ENCODE measurements around the gene GPRIN1.
A peak's percentile ranks its signal among the peaks of the same experiment; 100 is the strongest.

GPRIN1 gene

DNA sequence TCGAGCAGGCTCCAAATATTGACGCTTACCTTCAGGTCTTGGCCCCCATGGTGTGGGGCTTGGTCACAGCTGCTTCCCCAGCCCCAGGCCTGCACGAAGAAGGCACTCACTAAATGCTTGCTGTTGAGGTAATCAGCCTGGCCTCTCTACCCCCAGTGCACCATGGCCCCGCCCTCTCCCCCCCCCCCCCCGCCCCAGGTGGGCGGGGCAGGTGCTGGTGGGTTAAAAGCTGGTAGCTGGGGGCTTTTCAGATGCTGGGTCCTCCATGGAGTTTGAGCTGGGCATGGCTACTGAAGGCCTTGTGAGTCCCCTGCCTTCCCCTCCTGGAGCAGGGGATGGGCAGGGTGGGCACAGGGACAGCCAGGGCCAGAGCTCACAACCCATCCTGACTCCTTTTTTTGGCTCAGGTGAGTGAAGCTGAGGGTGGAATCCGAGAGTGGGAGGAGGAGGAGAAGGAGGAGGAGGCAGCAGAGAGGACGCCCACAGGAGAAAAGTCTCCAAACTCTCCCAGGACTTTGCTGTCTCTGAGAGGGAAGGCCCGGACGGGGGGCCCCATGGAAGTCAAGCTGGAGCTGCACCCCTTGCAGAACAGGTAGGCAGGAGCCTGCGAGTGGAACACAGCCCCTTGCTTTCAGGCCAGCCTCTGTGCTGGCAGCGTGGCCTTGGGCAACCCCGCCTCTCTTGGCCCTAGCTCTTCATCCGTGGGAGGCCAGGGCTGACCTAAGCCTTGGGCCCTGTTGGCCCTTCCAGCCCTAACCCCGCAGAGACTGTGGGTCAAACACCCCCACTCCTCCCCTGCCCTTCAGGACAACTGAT lies 32.9 kb upstream of the GPRIN1 start:
- DNase-seq, result no peak

DNA sequence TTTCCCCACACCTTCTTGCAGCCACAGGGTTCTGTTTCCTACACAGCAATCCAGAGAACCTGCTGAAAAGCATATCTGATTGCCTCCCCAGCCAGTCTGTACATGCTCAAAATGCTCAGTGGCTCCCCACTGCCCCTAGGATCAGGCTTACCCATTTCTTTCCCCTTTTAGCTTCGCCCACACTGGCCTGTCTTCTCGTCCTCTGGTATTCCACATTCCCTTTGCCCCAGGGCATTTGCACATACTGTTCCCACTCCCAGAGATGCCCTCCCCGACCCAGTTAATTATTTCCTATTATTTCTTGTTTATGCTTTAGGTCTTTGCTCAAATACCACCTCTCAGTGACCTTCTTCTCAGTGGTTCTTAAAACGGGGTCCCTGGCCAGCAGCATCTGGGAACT lies 30.7 kb upstream of the GPRIN1 start:
- DNase-seq, result no peak

DNA sequence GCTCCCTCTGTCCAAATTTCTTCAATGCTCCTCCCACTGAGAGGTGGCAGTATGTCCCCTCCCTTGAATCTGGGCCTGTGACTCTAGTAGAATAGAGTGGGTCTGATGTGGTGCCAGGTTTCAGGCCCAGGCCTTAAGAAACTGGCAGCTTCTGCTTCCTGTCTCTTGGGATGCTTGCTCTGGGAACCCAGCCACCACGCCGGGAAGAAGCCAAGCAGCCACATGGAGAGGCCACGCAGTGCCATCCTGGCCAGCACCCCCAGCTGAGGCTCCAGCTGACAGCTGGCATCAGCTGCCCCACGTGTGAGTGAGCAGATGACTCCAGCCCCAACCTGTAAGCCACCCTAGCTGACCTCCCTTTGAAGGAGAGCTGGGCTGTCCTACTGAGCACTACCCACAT lies 30.0 kb upstream of the GPRIN1 start:
- no peak for DNase-seq

DNA sequence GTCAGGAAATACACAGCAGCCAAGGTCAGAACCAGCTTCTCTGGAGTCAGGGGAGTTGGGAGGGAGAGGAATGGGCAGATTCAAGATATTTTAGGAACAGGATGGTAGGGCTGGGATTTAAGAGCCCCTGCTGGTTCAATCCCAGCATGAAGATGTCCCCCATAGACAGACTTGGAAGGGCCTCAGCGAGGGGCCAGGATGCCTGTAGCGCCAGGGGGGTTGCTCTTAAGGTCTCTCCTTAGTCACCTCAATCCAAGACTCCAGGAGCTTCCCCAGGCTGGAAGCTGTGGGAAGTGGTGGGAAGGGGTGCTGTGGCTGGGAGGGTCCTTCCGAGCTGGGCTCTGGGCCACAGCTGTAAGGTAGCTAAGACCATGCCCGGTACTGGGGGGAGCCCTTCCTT lies 29.3 kb upstream of the GPRIN1 start:
- no peak for DNase-seq

DNA sequence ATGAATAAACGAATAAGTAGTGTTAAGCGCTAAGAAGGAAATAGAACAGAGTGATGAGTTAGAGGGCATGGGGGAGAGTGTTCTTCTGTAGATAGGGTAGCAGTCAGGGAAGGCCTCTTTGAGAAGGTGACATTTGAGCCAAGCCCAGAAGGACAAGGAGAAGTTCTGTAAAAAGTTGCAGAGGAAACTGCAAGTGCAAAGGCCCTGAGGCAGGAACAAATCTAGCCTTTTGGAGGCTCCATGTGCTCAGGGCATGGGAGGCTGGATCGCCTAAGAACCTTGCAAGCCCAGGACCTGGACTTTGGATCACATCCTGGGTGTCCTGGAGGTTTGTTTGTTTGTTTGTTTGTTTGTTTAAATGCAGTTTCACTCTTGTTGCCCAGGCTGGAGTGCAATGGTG lies 28.5 kb upstream of the GPRIN1 start:
- no peak for DNase-seq

DNA sequence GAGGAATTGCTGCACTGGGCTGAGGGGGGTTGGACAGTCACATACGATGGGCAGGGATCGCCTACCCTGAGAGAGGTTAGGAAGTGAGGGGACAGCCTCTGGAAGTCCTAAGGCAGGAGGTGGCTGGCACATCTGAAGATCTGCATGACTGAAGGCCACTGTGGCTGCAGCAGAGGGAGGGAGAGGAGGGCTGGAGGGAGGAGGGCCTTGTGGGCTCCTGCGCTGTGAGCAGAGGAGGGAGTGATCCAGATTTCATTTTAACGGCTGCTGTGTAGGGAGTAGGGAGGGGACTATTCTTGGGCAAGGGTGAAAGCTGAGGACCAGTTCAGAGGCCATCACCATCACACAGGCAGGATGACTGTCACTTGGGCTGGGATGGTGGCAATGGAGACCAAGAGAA lies 27.6 kb upstream of the GPRIN1 start:
- DNase-seq, result no peak

DNA sequence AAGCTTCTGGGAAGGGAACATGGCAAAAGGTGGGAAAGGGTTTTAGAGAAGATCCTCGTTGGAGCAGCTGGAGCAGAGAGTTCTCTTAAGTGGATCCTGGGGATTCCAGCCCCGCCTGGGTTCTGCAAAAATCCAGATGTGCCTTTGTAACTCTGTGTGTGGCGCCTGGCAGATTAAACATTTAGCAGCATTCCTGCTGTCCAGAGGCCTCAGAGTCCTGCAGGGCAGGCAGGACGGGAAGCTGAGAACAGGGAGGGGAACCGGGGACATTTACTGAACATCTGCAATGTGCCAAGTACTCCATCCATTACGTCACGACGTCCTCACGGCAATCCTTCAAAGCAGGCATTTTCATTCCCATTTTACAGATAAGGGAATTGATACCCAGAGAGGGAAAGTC lies 26.5 kb upstream of the GPRIN1 start:
- DNase-seq, result no peak

DNA sequence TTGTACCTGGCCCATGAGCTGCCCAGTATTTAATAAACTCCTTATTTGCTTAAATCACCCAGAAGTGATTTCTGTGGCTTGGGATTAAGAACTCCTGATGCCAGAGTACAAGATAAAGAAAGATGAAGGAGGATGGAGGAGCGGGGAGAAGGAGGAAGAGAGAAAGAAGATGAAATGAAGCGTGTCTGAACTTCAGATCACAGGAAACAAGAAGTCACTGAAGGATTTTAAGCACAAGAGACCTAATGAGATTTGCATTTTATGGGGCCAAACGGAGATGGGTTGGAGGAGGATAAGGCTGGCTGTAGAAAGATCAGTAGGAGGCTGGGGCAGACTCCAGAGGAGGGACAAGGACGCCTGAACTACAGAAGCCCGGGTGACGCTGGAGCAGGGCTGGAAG lies 23.6 kb upstream of the GPRIN1 start:
- DNase-seq, result no peak

DNA sequence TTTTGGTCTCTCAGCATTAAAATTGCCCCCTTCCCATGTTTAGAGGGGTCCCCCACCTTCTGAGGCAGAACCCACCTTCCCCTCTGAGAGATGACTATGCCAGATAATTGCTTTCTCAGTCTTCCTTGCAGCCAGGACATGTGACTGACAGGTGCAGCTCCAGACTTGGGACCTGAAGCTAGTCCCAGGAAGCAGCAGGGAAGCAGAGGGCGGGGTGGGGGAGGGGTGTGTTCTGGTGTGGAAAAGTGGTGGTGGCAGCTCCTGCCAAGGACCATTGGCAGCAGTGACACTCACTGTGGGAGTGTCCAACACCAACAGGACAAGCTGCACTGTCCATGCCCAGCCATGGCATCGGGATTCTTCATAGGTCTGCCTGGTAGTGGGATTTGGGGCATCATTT lies 22.8 kb upstream of the GPRIN1 start:
- DNase-seq, result no peak

DNA sequence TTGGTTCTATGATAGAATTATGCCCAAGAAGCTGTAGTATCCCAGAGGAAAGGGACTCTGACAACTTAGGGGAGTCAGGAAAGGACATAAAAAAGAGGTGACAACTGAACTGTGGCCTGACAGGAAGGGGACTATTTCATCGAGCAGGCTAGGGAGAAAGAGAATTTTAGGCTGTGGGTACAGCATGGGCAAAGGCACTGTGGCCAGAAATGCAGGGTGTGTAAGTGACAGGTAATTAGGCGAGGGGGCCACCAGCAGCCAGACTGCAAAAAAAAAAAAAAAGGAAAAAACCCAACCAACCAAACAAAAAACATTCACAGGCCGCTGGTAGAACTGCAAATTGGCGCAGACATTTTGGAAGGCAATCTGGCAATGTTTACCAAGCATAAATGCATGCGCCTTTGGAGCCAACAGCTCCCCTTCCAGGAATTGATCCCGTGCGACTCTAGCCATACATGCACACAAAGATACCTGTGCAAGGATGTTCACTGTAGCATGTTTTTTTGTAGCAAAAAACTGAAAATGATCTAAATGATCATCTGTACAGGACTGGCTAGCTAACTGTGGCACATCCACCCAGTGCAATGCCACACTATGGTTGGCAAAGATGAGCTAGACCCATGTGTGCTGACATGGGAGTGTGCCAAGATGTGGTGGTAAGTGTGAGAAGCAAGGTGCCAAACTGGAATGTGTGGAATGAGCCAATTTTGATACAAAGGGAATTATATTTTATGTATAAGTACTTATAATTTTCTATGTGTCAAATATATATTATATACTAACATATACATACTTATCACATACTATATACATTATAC lies 21.6 kb upstream of the GPRIN1 start:
- no peak for DNase-seq

DNA sequence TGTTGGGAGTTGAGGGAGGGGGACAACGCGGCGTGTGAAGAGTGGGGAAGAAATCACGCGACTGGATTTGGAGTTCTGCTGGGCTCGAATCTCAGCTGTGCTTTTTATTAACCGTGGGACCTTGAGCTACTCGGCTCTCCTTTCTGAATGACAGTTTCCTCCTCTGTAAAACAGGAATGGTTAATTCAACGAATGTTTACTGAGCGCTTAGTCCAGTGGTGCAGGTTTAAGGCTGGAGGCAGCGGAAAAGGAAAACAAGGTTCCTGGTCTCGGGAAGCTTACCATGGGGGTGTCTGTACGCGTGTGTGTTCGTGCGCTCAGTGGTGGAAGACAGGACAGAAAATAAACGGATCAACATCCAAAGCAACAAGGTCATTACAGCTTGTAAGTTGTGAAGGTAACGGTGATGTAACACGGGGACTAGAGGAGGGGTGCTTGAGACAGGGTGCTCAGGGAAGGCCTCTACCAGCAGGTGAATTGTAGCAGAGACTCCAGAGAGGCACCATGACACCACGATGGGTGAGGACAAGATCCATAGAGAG lies 20.8 kb upstream of the GPRIN1 start:
- no peak for DNase-seq

DNA sequence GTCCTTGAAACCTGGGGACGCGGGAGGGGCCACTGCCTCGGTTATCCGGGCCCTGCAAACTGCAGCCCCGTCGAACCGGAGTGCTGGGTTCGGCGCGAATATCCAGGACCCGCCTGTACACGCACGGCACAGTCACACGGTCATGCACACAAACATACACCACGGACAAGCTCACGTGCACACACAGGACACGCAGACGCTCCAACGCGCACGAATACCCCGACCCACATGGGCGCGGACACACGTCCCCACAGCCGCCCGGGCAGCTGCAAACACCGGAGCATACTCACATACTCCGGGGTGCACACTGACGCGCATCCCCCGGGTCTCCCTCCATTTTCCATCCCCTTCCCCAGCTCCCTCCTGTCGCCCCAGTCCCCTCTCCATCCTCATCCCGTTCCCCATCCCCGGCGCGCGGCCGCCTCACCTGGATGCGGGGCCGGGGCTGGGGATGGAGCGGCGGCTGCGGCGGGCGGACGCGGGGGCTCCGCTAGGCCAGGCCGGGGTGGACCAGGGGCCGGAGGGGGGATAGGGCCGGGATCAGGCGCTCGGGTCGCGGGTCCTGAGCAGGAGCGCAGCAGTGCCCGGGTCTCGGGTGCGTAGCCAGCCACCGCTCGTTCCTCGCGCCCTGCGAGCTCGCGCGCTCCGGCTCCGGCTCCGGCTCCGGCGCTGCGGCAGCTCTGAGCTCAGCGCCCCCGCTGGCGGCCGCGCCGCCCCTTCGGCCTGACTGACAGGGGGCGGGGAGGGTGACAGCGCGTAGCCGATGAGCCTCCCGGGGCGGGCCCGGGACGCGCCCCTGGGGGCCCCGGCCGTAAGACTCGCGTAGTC lies 20.1 kb upstream of the GPRIN1 start, which contains the start of the genes EIF4E1B and SNCB:
TSS of gene EIF4E1B (plus strand) at position 823 of the 828 bp plus-strand sequence. CDS start 12,113 bp downstream, outside the sequence.
TSS of gene SNCB (minus strand) at position 682 of the 828 bp plus-strand sequence. CDS start 880 bp downstream, outside the sequence.
- DNase-seq, result peak; percentile 33

DNA sequence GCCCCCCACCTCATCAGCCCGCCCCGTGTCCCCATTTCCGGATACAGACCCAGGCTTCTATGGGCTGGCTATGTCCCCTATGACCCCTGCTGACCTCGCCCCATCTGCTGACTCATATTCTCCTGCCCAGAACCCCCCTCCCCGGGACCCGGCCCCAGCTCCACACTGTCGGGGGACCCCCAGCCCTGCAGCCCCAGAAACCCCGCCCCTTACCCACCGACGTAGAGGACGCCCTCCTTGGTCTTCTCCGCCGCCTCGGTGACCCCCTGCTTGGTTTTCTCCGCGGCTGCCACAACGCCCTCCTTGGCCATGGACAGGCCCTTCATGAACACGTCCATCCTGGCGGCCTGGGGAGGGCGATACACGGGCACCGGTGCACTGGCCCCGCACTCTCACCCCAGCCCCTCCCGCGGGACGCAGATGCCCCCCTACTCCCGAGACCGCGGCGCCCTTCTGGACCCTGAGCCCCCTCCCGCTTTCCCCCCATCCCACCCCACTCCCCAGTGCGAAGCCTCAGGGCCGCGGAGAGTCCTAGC lies 19.4 kb upstream of the GPRIN1 start:
- no peak for DNase-seq

DNA sequence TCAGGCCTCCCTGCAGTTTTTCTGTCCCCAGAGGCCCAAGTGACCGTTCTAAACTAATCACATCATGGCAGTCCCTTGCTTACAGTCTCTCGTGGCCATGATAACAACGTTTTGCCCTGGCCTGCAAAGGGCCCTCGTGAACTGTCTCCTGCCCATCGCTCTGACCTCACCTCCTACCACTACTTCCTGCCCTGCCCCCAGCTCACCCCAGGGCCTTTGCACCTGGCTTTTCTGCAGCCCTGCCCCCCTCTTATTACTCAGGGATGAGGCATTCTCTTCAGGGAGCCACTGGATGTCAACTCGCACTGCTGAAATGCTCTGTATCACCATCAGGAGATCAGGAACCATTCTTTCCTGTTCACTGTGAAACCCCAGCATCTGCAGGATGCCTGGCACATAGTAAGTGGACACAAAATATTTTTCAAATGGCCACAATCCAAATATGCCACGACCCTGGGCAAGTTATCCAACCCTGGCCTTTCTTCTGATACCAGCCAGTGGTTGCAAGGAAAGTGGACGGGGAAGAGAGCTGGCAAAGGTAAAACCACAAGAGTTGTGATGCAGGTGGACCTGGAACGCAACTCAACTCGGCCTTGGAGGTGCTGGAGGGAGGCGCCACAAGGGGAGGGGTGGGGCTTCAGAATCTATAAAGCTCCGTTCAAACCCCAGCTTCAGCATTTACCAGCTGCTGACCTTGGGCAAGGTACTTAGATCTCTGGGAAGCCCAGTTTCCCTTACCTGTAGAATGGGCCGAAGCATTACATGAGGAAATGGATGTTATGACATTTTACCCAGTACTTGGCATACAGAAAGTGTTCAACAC lies 18.7 kb upstream of the GPRIN1 start:
- no peak for DNase-seq

DNA sequence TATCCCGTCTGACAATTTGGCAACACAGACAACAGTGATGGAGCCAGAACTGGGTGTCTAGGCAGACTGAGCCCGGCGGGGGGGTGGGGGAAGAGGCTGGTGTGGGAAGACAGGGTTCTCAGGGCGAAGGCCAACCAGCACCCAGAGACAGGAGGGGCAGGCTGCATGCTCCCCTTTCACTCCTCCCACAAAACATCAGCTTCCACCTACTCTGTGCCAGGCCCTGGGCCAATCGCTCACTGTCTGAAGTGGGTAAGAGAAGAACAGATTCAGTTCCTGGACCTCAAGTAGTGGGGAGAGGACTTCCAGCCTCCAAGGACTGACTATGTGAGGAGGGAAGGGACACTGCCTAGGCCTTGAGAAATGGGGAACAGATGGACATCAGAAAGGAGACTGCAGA lies 17.6 kb upstream of the GPRIN1 start:
- no peak for DNase-seq

DNA sequence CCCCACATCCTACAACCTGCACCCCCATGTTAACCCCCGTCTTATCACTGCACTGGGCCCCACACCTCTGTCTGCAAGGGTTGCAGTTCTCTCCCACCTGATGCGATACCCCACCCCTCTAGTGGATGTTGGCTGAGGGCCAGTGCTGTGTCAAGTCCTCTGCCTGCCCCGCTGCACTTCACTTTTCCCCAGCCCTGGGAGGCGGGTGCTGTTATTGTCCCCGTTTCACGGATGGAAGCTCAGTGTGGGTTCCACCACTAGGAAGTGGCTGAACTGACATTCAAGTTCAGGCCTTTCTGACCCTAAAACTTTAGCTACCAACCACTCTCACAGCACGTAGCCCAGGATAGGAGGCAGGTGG lies 16.9 kb upstream of the GPRIN1 start:
- DNase-seq, result no peak

DNA sequence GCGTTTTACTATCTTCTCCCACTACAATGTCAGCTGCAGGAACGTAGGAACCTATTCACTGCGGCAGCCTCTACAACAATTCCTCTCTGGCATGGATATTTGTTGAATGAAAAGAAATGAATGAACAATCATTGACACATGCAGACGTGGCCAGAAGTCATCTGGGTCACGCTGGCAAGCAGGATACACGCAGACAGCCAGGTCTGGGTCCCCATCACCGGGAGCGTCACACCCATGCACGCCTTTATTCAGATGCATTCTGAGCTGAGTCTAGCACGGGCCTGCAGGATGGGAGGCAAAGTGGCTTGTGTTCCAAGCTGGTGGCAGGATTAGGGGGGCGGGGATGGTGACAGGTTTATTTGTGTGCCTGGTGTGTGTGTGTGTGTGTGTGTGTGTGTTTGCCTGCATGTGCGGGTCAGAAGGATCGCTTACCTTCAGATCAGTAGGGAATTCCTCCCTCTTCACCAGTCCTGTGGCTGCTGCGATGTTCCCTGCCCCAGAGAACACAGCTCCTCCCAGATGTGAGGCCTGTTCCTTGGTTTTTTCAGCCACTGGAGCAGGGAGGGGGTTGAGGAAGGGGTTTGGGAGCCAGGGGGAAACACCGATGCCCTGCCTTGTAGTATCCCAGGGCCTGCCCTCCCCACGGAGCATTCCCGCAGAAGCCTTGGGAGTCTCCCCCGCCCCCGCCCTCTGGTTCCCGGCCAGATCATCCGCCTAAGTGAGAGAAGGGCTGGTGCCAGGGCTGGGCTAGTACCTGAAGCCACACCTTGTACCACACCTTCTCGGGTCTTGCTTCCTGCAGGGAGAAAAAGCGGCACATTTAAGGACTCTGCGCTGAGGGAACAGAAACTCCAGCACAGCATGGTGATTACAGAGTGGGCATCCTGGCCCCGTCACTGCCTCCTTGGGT lies 16.3 kb upstream of the GPRIN1 start:
- no peak for DNase-seq

DNA sequence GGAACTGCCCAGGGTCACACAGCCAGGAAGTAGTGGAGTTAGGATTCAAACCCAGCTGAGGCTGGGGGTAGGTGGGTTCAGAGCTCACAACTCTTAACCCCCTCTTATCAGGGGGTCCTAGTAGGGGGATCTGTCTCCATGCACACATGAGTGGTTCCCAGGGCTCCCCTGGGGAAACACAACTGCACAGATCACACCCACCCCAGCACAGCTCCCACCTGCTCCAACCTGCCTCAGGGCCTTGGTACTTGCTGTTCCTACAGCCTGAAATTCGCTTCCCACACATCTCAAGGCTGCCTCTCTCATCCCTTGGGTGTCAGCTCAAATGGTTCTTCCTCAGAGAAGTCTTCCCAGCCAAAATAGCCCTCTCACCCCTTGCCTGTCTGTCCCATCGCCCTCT lies 15.6 kb upstream of the GPRIN1 start:
- DNase-seq, result no peak

DNA sequence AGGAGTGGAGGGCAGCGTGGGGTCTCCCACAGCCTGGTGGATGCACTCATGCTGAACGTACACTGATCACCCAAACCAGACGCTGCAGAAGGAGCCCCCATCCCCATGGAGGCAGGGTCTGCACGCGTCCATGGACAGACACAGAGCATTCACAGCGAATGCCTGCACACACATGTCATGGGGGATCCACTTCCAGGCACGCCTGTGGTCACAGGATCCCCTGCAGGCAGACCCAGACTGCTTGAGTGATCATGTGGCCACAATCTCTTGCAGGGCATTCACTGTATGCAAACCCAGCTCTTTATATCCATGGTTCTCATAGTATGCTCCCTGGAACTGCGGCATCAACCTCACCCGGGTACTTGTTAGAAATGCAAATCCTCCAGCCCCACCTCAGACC lies 15.0 kb upstream of the GPRIN1 start:
- DNase-seq, result no peak

DNA sequence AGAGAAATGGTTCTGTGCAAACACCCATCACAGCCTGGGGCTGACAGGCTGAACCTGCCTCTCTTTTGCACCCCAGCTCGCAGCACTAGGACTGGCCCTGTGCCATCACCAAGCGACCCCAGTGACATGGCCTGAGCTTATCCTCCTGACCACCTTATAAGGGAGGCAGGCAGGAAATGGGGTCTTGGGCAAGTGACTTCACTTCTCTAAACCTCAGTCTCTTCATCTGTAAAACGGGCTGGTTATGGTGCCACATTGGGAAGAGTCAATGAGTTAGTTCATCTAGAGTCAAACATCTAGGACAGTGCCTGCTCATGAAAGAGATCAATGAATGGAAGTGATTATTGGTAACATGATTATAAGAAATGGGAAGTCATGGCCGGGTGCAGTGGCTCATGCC lies 14.2 kb upstream of the GPRIN1 start:
- DNase-seq, result no peak

DNA sequence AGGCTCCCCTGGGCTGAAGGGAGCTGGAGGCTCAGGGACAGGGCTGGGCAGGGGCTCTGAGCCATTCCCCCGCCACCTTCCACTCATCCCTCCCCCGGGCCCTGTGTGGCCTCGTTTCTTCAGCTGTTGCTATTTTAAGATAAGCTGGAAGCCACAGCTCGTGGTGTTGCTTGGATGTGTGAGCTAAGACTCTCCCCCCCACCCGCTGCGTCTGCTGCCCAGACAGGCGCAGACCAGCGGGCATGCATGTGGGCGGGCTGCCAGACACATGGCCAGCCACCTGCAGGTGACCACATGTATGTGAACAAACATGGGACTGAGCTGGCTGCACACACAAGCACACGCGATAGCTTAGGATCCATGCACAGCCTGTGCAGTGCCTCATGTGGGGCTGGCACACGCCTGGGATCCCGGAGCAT lies 11.7 kb upstream of the GPRIN1 start:
- DNase-seq, result no peak
